Fibroblast of skin of back (primary cell): Measurements from ENCODE around the gene SPNS1. TPM values are rescaled to one million over a fixed set of nuclear protein-coding genes. Genes with fewer than 3 reads are reported as not detected.
"Not testable (repeated sequence)": the region's sequence is repeated elsewhere in the genome, so short reads cannot be mapped to it uniquely, and the experiment has no call there.

Experiments used
- DNase-seq: peaks from one replicate; pipeline ENCODE4 v3.0.0-alpha.2; 2013
- polyA plus RNA-seq, 2 experiments: library from polyadenylated mRNA; unstranded; fragments of 120-200 nt; gene quantifications; one replicate each; pipeline ENCODE4 v1.2.1, GENCODE V29; 2013; ENCODE audit not compliant: insufficient read length in 2 of 2

The SPNS1 gene
- polyA plus RNA-seq (2013, experiment 1 of 2; ENCODE audit: insufficient read length): 52.8 TPM
- polyA plus RNA-seq (2013, experiment 2 of 2; ENCODE audit: insufficient read length): 40.9 TPM

- DNase-seq: peak; percentile 97
Measured at GRCh38 chr16:28974437-28975157, at the start of gene SPNS1. TSS of gene SPNS1 (plus strand) at chr16:28974778. CDS start at chr16:28975152, 374 bp downstream.

GRCh38 chr16:28925386-28926228 lies 49.0 kb upstream of the SPNS1 start:
- DNase-seq: peak; percentile 86

GRCh38 chr16:28926284-28926683 lies 48.3 kb upstream of the SPNS1 start:
- DNase-seq: not testable (repeated sequence)

GRCh38 chr16:28927815-28928214 lies 46.8 kb upstream of the SPNS1 start:
- DNase-seq: no peak

- DNase-seq: no peak
Measured at GRCh38 chr16:28930203-28930602, 44.4 kb upstream of the SPNS1 start.

GRCh38 chr16:28930652-28931051 lies 43.9 kb upstream of the SPNS1 start:
- DNase-seq: no peak

- DNase-seq: no peak
Measured at GRCh38 chr16:28931801-28932225, 42.8 kb upstream of the SPNS1 start, which contains the start of gene CD19. TSS of gene CD19 (plus strand) at chr16:28931971. CDS start at chr16:28932001, 30 bp downstream.

GRCh38 chr16:28932339-28933141 lies 42.0 kb upstream of the SPNS1 start:
- no peak for DNase-seq

GRCh38 chr16:28933171-28933570 lies 41.4 kb upstream of the SPNS1 start:
- DNase-seq: no peak

GRCh38 chr16:28935346-28935745 lies 39.2 kb upstream of the SPNS1 start:
- DNase-seq: peak; percentile 31

- DNase-seq: peak; percentile 71
Measured at GRCh38 chr16:28935924-28936783, 38.4 kb upstream of the SPNS1 start.

GRCh38 chr16:28936784-28937155 lies 37.8 kb upstream of the SPNS1 start:
- no peak for DNase-seq

GRCh38 chr16:28937222-28937876 lies 37.2 kb upstream of the SPNS1 start:
- DNase-seq: no peak

- DNase-seq: no peak
Measured at GRCh38 chr16:28938721-28939120, 35.9 kb upstream of the SPNS1 start.

GRCh38 chr16:28939825-28940224 lies 34.8 kb upstream of the SPNS1 start:
- DNase-seq: not testable (repeated sequence)

- no peak for DNase-seq
Measured at GRCh38 chr16:28943281-28943680, 31.3 kb upstream of the SPNS1 start.

GRCh38 chr16:28946681-28947080 lies 27.9 kb upstream of the SPNS1 start:
- DNase-seq: no peak

GRCh38 chr16:28950648-28951409 lies 23.7 kb upstream of the SPNS1 start, which contains the start of gene NFATC2IP:
TSS of gene NFATC2IP (plus strand) at chr16:28950937. CDS start at chr16:28951012, 75 bp downstream.
- peak; percentile 100 for DNase-seq

- peak; percentile 23 for DNase-seq
Measured at GRCh38 chr16:28951410-28951943, 23.1 kb upstream of the SPNS1 start.

GRCh38 chr16:28958216-28958615 lies 16.4 kb upstream of the SPNS1 start:
- no peak for DNase-seq
